ENCODE results near the gene CYLD.

GRCh38 chr16:50802000-50802399 lies 60.1 kb downstream of the CYLD start:
- TF ChIP-seq CTCF (IDR thresholded peaks at IDR 0.05; ENCODE audit: extremely low read depth in 1 of 2, insufficient read depth in 1 of 2, low read depth in 1 of 2, low read length in 2 of 2) (no peak), POLR2A (IDR thresholded peaks at IDR 0.05; ENCODE audit: low read depth, low read length) (no peak)
- TF ChIP-seq, protein P1, sequence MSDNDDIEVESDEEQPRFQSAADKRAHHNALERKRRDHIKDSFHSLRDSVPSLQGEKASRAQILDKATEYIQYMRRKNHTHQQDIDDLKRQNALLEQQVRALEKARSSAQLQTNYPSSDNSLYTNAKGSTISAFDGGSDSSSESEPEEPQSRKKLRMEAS (IDR thresholded peaks at IDR 0.05; ENCODE audit: insufficient read depth, insufficient read length): no peak

All from endothelial cell of umbilical vein (primary cell).